ENCODE measurements around the gene TAB2. TPM values are rescaled to one million over a fixed set of nuclear protein-coding genes. Genes with fewer than 3 reads are reported as not detected.

Gene TAB2
- total and polyA plus RNA-seq, 9 of the 15 experiments (the other 6 are each of a cell fraction or from before 2014, with no cell fraction given), result 9.1 to 38.3 (median 18.6) TPM

DNA sequence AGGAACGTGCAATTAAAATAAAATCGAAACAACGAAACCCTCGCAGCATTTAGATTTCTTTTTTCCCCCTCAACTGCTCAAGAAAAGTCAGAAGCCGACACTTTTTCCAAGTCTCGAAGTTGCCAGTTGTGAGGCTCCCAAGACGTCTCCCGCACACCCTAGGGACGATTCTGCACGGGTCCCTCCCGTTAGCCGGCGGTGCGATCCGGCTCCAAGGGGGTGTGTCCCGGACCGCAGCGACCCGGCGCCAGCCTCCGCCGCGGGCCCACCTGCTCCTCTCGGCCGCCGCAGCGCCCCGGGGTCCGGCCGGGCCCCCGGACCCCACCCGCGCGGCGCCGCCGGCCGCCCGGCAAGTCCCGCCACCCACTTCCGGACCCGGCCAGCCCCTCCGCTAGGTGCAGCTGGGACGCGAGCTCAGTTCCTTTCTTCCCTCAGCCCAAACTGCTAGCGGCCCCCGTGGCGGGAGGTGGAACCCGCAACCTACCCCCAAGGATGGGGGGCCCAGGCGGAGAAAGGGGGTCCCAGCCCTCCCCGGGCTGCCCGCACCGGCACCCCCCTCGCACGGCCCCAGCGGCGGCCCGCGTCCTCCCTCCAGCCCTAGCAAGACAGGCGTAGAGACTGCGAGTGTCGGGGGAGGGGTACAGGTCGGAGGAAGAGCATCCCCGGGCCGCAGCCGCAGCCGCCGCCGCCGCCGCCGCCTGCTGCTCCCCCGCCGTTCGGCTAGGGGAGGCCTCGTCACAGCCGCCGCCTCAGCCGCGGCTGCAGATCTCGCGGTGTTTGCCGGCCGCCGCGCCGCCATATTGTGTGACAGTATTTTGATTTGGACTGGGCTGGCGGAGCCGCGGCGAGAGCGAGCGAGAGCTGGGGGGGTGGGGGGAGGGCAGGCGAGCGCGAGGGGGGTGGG, 520 bp upstream of the TAB2 start (continued):
- TF ChIP-seq ZNF609 (CRISPR knock-in tag; IDR thresholded peaks at IDR 0.05; ENCODE audit: borderline replicate concordance) (no peak), CBX5 (IDR thresholded peaks at IDR 0.05; ENCODE audit: borderline replicate concordance, low read depth) (peak; percentile 55; the same call in 1 of the 2 replicates), SAP30 (IDR thresholded peaks at IDR 0.05; ENCODE audit: borderline replicate concordance, insufficient read depth, low read depth, low read length, poor library complexity, severe bottlenecking) (peak; percentile 85), MTA3 (IDR thresholded peaks at IDR 0.05; ENCODE audit: borderline replicate concordance) (peak; percentile 91; the same call in 1 of the 2 replicates), KDM5B (IDR thresholded peaks at IDR 0.05; ENCODE audit: insufficient replicate concordance, low read depth, low read length) (peak; percentile 69), NR4A1 (CRISPR knock-in tag; IDR thresholded peaks at IDR 0.05) (peak; percentile 91; the same call in 1 of the 2 replicates), NR4A1 (tag; IDR thresholded peaks at IDR 0.05) (no peak), HLTF (IDR thresholded peaks at IDR 0.05) (no peak), ZNF445 (CRISPR knock-in tag; IDR thresholded peaks at IDR 0.05; ENCODE audit: low read depth) (no peak), BRD4 (IDR thresholded peaks at IDR 0.05) (no peak), BCOR (IDR thresholded peaks at IDR 0.05) (no peak), MED1 (CRISPR knock-in tag; IDR thresholded peaks at IDR 0.05; ENCODE audit: borderline replicate concordance) (no peak), PYGO2 (tag; IDR thresholded peaks at IDR 0.05) (no peak), POLR2A (conservative IDR thresholded peaks at IDR 0.05) (peak; percentile 89), SIN3A (IDR thresholded peaks at IDR 0.05; ENCODE audit: borderline replicate concordance in 2 of 2, control insufficient read depth in 1 of 2, low read depth in 2 of 2, low read length in 2 of 2) (peak in 1 of 2 experiments; percentile 2; a peak in 1 of 4 replicates)
- TF ChIP-seq, protein P1, sequence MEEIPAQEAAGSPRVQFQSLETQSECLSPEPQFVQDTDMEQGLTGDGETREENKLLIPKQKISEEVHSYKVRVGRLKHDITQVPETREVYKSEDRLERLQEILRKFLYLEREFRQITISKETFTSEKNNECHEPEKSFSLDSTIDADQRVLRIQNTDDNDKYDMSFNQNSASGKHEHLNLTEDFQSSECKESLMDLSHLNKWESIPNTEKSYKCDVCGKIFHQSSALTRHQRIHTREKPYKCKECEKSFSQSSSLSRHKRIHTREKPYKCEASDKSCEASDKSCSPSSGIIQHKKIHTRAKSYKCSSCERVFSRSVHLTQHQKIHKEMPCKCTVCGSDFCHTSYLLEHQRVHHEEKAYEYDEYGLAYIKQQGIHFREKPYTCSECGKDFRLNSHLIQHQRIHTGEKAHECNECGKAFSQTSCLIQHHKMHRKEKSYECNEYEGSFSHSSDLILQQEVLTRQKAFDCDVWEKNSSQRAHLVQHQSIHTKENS (CRISPR knock-in tag; IDR thresholded peaks at IDR 0.05), result no peak
- TF ChIP-seq, protein P2, sequence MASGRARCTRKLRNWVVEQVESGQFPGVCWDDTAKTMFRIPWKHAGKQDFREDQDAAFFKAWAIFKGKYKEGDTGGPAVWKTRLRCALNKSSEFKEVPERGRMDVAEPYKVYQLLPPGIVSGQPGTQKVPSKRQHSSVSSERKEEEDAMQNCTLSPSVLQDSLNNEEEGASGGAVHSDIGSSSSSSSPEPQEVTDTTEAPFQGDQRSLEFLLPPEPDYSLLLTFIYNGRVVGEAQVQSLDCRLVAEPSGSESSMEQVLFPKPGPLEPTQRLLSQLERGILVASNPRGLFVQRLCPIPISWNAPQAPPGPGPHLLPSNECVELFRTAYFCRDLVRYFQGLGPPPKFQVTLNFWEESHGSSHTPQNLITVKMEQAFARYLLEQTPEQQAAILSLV (tag; IDR thresholded peaks at IDR 0.05), result no peak
- TF ChIP-seq, protein P3, sequence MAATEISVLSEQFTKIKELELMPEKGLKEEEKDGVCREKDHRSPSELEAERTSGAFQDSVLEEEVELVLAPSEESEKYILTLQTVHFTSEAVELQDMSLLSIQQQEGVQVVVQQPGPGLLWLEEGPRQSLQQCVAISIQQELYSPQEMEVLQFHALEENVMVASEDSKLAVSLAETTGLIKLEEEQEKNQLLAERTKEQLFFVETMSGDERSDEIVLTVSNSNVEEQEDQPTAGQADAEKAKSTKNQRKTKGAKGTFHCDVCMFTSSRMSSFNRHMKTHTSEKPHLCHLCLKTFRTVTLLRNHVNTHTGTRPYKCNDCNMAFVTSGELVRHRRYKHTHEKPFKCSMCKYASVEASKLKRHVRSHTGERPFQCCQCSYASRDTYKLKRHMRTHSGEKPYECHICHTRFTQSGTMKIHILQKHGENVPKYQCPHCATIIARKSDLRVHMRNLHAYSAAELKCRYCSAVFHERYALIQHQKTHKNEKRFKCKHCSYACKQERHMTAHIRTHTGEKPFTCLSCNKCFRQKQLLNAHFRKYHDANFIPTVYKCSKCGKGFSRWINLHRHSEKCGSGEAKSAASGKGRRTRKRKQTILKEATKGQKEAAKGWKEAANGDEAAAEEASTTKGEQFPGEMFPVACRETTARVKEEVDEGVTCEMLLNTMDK (IDR thresholded peaks at IDR 0.05; ENCODE audit: borderline replicate concordance, insufficient read depth, low read depth, low read length, poor library complexity, severe bottlenecking), result no peak
